ENCODE data around the gene RPS6KA1. TPM values are rescaled to one million over a fixed set of nuclear protein-coding genes. Genes with fewer than 3 reads are reported as not detected.

The RPS6KA1 gene
- total RNA-seq, 1 donor from 2014 or later = 9.6 TPM

GRCh38 chr1:26555550-26555981 is 26.0 kb downstream of the RPS6KA1 start:
- Histone ChIP-seq H3K27ac (no peak overlapping the region), H3K36me3 (no peaks in the 10 kb centered on the region), H3K4me3 (no peak overlapping the region), H3K4me1 (no peaks in the 10 kb centered on the region), H3K27me3 (no peaks in the 10 kb centered on the region), H3K9me3 (no peaks in the 10 kb centered on the region)
- TF ChIP-seq, protein P1, sequence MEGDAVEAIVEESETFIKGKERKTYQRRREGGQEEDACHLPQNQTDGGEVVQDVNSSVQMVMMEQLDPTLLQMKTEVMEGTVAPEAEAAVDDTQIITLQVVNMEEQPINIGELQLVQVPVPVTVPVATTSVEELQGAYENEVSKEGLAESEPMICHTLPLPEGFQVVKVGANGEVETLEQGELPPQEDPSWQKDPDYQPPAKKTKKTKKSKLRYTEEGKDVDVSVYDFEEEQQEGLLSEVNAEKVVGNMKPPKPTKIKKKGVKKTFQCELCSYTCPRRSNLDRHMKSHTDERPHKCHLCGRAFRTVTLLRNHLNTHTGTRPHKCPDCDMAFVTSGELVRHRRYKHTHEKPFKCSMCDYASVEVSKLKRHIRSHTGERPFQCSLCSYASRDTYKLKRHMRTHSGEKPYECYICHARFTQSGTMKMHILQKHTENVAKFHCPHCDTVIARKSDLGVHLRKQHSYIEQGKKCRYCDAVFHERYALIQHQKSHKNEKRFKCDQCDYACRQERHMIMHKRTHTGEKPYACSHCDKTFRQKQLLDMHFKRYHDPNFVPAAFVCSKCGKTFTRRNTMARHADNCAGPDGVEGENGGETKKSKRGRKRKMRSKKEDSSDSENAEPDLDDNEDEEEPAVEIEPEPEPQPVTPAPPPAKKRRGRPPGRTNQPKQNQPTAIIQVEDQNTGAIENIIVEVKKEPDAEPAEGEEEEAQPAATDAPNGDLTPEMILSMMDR (IDR thresholded peaks at IDR 0.05) = no peak
- DNase-seq (ENCODE audit: low spot score in 2 of 2) = no peak
- intact Hi-C loops (cut with DNase I) = no loop called here

DNA sequence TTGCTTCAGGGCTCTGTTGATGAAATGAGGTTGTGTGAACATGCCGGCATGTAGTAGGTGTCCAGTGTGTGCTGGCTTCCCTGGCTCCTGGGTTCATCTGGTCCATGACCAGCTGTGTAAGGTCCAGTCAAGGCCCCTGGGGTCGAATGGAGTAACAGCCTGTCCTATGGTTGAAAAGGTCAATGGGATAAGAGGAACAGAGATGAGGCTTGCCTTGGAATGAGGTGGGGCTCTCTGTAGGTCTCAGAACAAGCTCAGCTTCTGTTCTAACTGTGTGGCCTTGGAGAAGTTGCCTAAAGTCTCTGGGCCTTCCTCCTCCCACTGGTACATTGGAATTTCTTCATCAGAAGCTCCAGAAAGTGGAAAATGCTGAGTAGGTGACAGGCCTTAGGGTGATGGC is 26.6 kb downstream of the RPS6KA1 start:
- Histone ChIP-seq H3K36me3 (no peaks in the 10 kb centered on the region), H3K27me3 (no peaks in the 10 kb centered on the region), H3K4me3 (no peak overlapping the region), H3K27ac (no peak overlapping the region), H3K4me1 (no peaks in the 10 kb centered on the region), H3K9me3 (no peaks in the 10 kb centered on the region)
- intact Hi-C loops (cut with DNase I) = no loop called here
- no peak for DNase-seq (ENCODE audit: low spot score in 2 of 2)
- TF ChIP-seq, protein P1 (IDR thresholded peaks at IDR 0.05) = no peak

- Histone ChIP-seq H3K27me3 (no peaks in the 10 kb centered on the region), H3K27ac (no peak overlapping the region), H3K9me3 (no peaks in the 10 kb centered on the region), H3K4me1 (no peaks in the 10 kb centered on the region), H3K36me3 (no peaks in the 10 kb centered on the region), H3K4me3 (no peak overlapping the region)
- TF ChIP-seq, protein P1 (IDR thresholded peaks at IDR 0.05) = no peak
- DNase-seq (ENCODE audit: low spot score in 2 of 2) = no peak
- intact Hi-C loops (cut with DNase I) = no loop called here
These were observed 27.4 kb downstream of the RPS6KA1 start for GRCh38 chr1:26557008-26557407.

DNA sequence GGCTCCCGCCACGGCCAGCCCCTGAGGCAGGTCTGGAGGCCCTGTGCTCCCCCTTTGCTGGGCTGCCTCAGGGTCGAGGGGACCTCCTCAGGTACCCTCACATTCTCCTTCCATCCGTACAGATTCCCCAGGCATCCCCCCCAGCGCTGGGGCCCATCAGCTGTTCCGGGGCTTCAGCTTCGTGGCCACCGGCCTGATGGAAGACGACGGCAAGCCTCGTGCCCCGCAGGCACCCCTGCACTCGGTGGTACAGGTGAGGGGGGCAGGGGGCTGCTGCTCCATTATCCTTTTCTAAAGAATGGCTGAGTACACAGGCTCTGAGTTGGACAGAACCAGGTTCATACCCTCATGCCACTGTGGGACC is 29.1 kb downstream of the RPS6KA1 start:
- no peak for DNase-seq (ENCODE audit: low spot score in 2 of 2)
- H3K9me3 ChIP-seq = no peaks in the 10 kb centered on the region
- intact Hi-C loops (cut with DNase I) = no loop called here
- TF ChIP-seq, protein P1 (IDR thresholded peaks at IDR 0.05) = no peak
- no peaks in the 10 kb centered on the region for H3K4me1 ChIP-seq
- H3K27me3 ChIP-seq = no peaks in the 10 kb centered on the region
- no peak overlapping the region for H3K27ac ChIP-seq
- H3K36me3 ChIP-seq = no peaks in the 10 kb centered on the region
- no peak overlapping the region for H3K4me3 ChIP-seq

GRCh38 chr1:26560403-26560780 is 30.8 kb downstream of the RPS6KA1 start:
- TF ChIP-seq, protein P1 (IDR thresholded peaks at IDR 0.05) = no peak
- intact Hi-C loops (cut with DNase I) = no loop called here
- H3K27me3 ChIP-seq = no peaks in the 10 kb centered on the region
- H3K36me3 ChIP-seq = no peaks in the 10 kb centered on the region
- H3K27ac ChIP-seq = no peak overlapping the region
- no peak for DNase-seq (ENCODE audit: low spot score in 2 of 2)
- H3K9me3 ChIP-seq = no peaks in the 10 kb centered on the region
- H3K4me3 ChIP-seq = no peak overlapping the region
- H3K4me1 ChIP-seq = no peaks in the 10 kb centered on the region

DNA sequence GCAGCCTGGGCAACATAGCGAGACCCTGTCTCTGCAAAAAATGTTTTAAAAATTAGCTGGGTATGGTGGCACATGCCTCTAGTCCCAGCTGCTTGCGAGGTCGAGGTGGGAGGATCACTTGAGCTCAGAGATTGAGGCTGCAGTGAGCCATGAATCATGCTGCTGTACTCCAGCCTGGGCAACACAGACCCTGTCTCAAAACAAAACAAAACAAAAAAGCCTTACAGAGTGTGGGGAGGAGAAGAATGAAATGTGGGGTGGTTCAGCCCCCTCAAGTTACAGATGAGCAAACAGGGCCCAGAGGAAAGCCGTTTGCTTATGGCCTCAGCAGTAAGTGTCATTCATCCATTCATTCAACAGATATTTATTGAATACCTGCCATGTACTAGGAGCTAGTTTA is 40.7 kb downstream of the RPS6KA1 start:
- no peaks in the 10 kb centered on the region for H3K9me3 ChIP-seq
- H3K4me1 ChIP-seq = no peaks in the 10 kb centered on the region
- H3K4me3 ChIP-seq = no peak overlapping the region
- no peak overlapping the region for H3K27ac ChIP-seq
- H3K36me3 ChIP-seq = no peaks in the 10 kb centered on the region
- intact Hi-C loops (cut with DNase I) = no loop called here
- DNase-seq (ENCODE audit: low spot score in 2 of 2) = no peak
- no peaks in the 10 kb centered on the region for H3K27me3 ChIP-seq
- TF ChIP-seq, protein P1 (IDR thresholded peaks at IDR 0.05) = no peak
